Small intestine (tissue), 16 donors: Measurements from ENCODE around the gene SLC47A1. TPM values are rescaled to one million over a fixed set of nuclear protein-coding genes. Genes with fewer than 3 reads are reported as not detected.

Experiments
- DNase-seq, 2 donors: peaks; one replicate each; pipeline versions ENCODE4 v3.0.0 to v3.0.0-alpha.2; 2013
- FAIRE-seq: peaks from 2 replicates; lab custom pipeline; 2012; peaks lifted over from hg19 to GRCh38; lab: Jason Lieb, UNC
- H3K27ac ChIP-seq, 3 donors: one replicate each; pipeline ENCODE4 v1.5.1; 2013; ENCODE audit warnings: low read length in 2 of 3, mild to moderate bottlenecking in 2 of 3, control low read depth in 1 of 3, inconsistent platforms in 1 of 3, low read depth in 1 of 3, moderate library complexity in 1 of 3
- H3K27me3 ChIP-seq, 3 donors: one replicate each; pipeline ENCODE4 v1.6.1; 2013; ENCODE audit warnings: low read length in 3 of 3, inconsistent platforms in 1 of 3; ENCODE audit not compliant: control insufficient read depth in 3 of 3, insufficient read depth in 3 of 3
- H3K36me3 ChIP-seq, 3 donors: one replicate each; pipeline ENCODE4 v1.6.1; 2013; ENCODE audit warnings: low read length in 3 of 3, inconsistent platforms in 1 of 3, low read depth in 1 of 3, mild to moderate bottlenecking in 1 of 3, moderate library complexity in 1 of 3; ENCODE audit not compliant: control insufficient read depth in 3 of 3, insufficient read depth in 2 of 3
- H3K4me1 ChIP-seq, 3 donors: one replicate each; pipeline ENCODE4 v1.6.1; 2013; ENCODE audit warnings: low read length in 2 of 3, inconsistent platforms in 1 of 3, low read depth in 1 of 3, mild to moderate bottlenecking in 1 of 3, moderate library complexity in 1 of 3; ENCODE audit not compliant: control insufficient read depth in 3 of 3, insufficient read depth in 2 of 3
- H3K4me3 ChIP-seq, 3 donors: one replicate each; pipeline ENCODE4 v1.5.1; 2013; ENCODE audit warnings: low read length in 3 of 3, control low read depth in 1 of 3, inconsistent platforms in 1 of 3, low read depth in 1 of 3, mild to moderate bottlenecking in 1 of 3, moderate library complexity in 1 of 3
- H3K9me3 ChIP-seq, 2 donors: one replicate each; pipeline ENCODE4 v1.6.1; 2013; ENCODE audit warnings: low read depth in 1 of 2, low read length in 1 of 2; ENCODE audit not compliant: control insufficient read depth in 2 of 2, insufficient read depth in 1 of 2
- WGBS, 3 donors: extraction: QIAGEN DNeasy Blood & Tissue Kit; methylation state at CpG; one replicate each; pipeline ENCODE4 v1.1.7; 2013; 5-methylcytosine and 5-hydroxymethylcytosine counted together
- long read RNA-seq, 10 donors: transcript quantifications; one replicate each; lab custom pipeline, GENCODE V29; 2026
- polyA plus RNA-seq, 4 donors: library from polyadenylated mRNA; stranded (reverse) in 3 of 4; unstranded in 1 of 4; fragments of 200-250 nt in 3 of 4; fragments of 120-200 nt in 1 of 4; gene quantifications; one replicate each; pipeline versions ENCODE4 v1.2.1 to v1.2.3, GENCODE V29; 2013
- donor health status: healthy with polysubstance abuse.
- donor health status: control.
- donor health status: control.
- donor health status: Bipolar disorder and iron deficiency.
- donor health status: healthy.

The SLC47A1 gene, protein sequence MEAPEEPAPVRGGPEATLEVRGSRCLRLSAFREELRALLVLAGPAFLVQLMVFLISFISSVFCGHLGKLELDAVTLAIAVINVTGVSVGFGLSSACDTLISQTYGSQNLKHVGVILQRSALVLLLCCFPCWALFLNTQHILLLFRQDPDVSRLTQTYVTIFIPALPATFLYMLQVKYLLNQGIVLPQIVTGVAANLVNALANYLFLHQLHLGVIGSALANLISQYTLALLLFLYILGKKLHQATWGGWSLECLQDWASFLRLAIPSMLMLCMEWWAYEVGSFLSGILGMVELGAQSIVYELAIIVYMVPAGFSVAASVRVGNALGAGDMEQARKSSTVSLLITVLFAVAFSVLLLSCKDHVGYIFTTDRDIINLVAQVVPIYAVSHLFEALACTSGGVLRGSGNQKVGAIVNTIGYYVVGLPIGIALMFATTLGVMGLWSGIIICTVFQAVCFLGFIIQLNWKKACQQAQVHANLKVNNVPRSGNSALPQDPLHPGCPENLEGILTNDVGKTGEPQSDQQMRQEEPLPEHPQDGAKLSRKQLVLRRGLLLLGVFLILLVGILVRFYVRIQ
- 1 to 10 TPM in 1 of 4 donors, under 1 TPM in 1, not detected in 2; 0.43 to 4.0 TPM for polyA plus RNA-seq
- long read RNA-seq, donor 1, result 0 reads
- long read RNA-seq, donor 2, result 0 reads
- long read RNA-seq, donor 3, result 0 reads
- long read RNA-seq, donor 4, result 0 reads
- long read RNA-seq, donor 5, result 0 reads
- long read RNA-seq, donor 6, result 0 reads
- long read RNA-seq, donor 7, partial matches to known transcripts, result 0 of 1 reads
- long read RNA-seq, donor 7, other reads (novel, unspliced or antisense), result 0 of 1 reads
- long read RNA-seq, donor 8, result 0 reads
- long read RNA-seq, donor 9, result 0 reads
- long read RNA-seq, donor 10, result 0 reads

DNA sequence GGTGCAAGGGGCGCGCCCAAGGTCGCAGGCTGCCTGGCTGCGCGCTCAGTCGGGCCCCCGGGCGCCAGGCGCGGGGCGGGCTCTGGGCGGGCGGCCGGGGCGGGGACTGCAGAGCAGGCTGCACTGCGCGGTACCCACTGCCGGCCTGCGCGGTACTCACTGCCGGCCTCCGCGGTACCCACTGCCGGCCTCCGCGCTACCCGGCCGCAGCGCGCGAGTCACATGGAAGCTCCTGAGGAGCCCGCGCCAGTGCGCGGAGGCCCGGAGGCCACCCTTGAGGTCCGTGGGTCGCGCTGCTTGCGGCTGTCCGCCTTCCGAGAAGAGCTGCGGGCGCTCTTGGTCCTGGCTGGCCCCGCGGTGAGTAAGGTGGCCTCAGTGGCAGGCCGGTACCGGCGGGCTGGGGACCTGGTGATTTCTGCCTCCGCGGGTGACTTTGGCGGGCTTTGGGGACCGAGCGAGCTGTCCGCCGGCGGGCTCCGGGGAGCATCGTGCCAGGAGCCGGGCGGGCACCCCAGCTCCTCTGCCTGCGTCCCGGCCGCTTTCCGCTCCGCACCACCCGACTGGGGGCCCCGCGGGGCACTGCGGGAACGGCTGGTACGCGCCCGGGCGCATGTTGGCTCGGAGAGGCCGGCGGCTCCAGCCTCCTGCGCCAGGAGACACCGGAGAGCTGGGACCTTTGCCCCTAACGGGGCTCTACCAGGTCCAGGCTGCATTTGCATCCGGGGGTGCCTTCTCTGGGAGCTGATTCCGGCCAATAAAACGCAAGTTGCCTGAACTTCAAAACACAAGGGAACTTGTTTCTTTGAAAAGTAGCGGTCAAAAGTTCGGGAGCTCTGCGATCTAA lies at the start of gene SLC47A1:
TSS of gene SLC47A1 (plus strand) at position 137 of the 844 bp plus-strand sequence. CDS start at position 223, 86 bp downstream.
- Histone ChIP-seq H3K4me3 (peak within 1 kb of the TSS in 2 of 3 donors; percentile 14 to 46), H3K27ac (no peak within 1 kb of the TSS), H3K9me3 (no peaks in the 10 kb centered on the region), H3K4me1 (peaks cover 0 to 18% (median 0%) of the 10 kb centered on the region in 3 donors), H3K36me3 (no peaks in the 10 kb centered on the region), H3K27me3 (peaks cover 9 to 22% (median 14%) of the 10 kb centered on the region in 3 donors)
- DNase-seq (peak in 1 of 2 donors; percentile 59), FAIRE-seq (no peak)
- WGBS, 3 donors, result 1 to 2% (median 2%) methylated on average over 60 to 87 of the region's 87 CpGs

DNA sequence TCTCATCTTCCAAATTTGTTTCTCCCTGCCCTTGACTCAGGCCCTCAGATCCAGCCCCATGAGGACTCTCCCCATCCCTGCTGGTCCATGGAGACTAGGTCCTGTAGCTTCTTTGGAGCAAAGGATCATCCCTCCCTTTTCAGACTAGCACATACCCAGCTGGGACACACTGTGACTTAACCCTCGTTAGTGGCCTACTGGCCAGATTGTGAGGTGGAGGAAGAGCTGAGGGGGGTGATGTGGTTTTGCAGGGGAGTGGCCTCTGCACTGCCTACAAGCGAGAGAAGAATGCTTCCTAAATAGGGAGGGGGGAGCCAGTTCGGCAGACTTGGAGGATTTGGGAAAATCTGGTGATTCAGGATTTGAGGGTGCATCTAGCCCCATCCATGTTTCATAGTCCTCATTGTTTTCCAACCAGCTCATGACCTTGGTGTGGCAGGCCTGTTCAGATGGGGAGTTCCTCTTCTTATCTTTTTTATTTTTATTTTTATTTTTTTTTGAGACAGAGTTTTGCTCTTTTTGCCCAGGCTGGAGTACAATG lies 47.8 kb upstream of the SLC47A1 start:
- WGBS, 3 donors, result 68 to 91% (median 83%) methylated on average over 3 of the region's 3 CpGs
- Histone ChIP-seq H3K4me1 (no peaks in the 10 kb centered on the region), H3K27me3 (no peaks in the 10 kb centered on the region), H3K4me3 (no peak overlapping the region), H3K36me3 (no peaks in the 10 kb centered on the region), H3K27ac (no peak overlapping the region), H3K9me3 (no peaks in the 10 kb centered on the region)
- no peak for DNase-seq
- FAIRE-seq, result no peak

DNA sequence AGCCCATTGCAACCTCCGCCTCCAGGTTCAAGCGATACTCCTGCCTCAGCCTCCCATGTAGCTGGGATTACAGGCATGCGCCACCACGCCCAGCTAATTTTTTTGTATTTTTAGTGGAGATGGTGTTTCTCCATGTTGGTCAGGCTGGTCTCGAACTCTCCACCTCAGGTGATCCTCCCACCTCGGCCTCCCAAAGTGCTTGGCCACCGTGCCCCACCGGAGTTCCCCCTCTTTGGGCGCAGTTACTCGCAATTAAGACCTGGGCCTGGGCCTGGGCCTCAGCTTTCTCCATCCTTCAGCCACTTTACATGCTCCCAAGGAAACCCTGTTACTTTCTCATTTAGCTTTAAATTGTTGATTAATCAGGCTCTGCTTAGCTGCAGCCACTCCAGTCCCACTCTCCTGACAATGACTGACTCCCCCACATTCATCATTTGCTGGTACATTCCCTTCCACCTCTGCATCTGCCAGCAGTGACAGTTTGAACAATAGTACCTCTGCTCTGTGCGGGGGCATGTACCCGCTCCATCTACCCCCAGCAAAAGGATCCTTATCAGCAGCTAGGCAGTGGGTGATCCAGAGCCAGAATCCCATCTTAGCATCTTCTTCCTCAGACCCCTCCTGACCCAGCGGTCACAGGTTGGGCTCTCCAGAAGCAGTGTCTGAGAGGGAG lies 47.2 kb upstream of the SLC47A1 start:
- no peaks in the 10 kb centered on the region for H3K9me3 ChIP-seq
- FAIRE-seq (no peak), DNase-seq (no peak)
- 93 to 97% (median 96%) methylated on average over 13 of the region's 13 CpGs for WGBS, 3 donors
- no peaks in the 10 kb centered on the region for H3K36me3 ChIP-seq
- H3K27me3 ChIP-seq, result no peaks in the 10 kb centered on the region
- no peak overlapping the region for H3K4me3 ChIP-seq
- no peaks in the 10 kb centered on the region for H3K4me1 ChIP-seq
- peak overlapping the region in 1 of 3 donors; percentile 13 for H3K27ac ChIP-seq

DNA sequence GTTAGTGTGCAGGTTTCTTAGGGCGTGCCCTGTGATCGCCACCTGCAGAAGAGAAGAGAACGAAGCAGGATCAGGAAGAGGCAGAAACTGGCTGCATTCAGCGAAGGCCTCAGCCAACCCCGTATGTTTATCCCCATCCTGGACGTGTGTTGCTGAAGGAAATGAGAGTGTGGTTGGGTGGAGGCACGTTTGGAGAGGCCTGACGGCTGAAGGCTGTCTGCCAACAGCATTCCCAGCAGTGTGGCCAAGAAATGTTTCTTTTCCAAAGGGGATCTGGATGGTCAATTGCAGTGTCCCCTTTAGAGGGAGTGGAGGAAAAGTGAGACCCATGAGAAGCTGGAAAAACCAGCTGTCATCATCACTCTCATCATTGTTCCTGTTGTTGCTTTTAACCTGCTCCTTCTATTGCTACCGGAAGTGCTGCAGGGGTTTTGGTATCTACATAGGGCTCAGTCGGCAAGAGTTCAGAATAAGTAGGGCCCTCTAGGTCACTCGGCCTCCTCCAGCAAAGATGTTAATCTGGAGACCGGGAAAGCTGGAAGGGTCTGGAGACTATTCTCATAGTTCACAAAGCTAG lies 46.5 kb upstream of the SLC47A1 start:
- no peak for FAIRE-seq
- no peaks in the 10 kb centered on the region for H3K36me3 ChIP-seq
- DNase-seq, result no peak
- peak overlapping the region in 1 of 3 donors; percentile 18 for H3K27ac ChIP-seq
- H3K9me3 ChIP-seq, result no peaks in the 10 kb centered on the region
- H3K27me3 ChIP-seq, result no peaks in the 10 kb centered on the region
- no peak overlapping the region for H3K4me3 ChIP-seq
- no peaks in the 10 kb centered on the region for H3K4me1 ChIP-seq
- 61 to 75% (median 70%) methylated on average over 12 of the region's 12 CpGs for WGBS, 3 donors

DNA sequence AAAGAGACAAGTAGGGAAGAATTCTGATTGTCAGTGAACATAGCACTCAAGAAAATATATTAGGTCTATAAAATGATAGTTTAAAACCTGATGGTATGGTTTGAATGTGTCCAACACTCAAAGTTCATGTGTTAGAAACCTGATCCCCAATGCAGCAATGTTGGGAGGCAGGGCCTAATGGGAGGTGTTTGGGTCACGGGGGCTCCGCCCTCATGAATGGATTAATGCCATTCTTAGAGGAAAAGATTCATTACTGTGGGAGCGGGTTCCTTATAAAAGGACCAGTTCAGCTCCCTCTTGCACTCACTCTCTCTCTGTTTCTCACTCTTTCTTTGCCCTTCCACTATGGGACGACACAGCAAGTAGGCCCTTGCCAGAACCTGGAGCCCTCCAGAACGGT lies 41.5 kb upstream of the SLC47A1 start:
- Histone ChIP-seq H3K4me1 (no peaks in the 10 kb centered on the region), H3K27ac (no peak overlapping the region), H3K4me3 (no peak overlapping the region), H3K27me3 (no peaks in the 10 kb centered on the region), H3K36me3 (no peaks in the 10 kb centered on the region), H3K9me3 (no peaks in the 10 kb centered on the region)
- no peak for FAIRE-seq
- DNase-seq, result no peak
- 84 to 88% (median 85%) methylated on average over 5 of the region's 5 CpGs for WGBS, 3 donors

DNA sequence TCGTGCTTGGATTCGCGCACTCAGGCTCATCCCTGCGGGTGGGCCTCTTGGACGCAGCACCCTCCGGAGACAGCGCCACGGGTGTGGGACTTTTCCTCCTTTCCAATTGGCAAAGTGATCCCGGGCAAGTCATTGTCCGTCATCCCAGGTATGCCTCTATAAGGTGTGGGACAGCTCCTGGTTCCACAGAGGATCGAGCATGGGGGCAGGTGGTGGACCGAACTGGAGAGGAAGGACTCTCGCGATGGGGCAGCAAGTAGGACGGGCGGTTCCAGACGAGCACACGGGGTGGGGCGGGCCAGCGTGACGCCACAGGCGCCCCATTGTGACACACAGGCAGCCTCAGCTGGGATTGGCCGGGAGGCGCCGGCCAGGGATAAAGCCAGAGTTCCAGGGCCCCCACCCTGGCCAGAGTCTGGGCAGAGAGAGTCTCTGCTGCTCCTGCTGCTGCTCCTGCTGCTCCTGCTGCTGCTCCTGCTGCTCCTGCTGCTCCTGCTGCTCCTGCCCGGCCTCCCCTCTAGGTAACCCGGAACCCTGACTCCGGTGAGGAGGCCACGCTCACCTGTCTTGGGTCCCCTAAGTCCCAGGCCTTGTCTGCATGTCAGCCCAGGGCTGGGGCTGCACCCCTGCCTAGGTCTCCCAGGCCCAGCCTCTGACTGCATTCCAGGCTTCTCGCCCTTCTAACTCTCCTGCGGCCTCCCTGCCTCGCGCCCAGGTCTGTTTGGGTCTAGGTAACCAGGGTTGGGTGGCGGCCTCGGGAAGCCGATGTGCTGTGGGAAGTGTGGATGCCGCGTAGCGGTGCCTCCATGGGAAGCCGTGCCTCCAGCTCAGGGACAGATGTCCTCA lies 38.5 kb upstream of the SLC47A1 start:
- FAIRE-seq (no peak), DNase-seq (no peak)
- Histone ChIP-seq H3K4me3 (no peak overlapping the region), H3K27ac (no peak overlapping the region), H3K9me3 (no peaks in the 10 kb centered on the region), H3K36me3 (no peaks in the 10 kb centered on the region), H3K27me3 (no peaks in the 10 kb centered on the region), H3K4me1 (no peaks in the 10 kb centered on the region)
- 92 to 94% (median 93%) methylated on average over 33 to 40 of the region's 40 CpGs for WGBS, 3 donors
